Germinal center (tissue), 1 donor: ENCODE results near the gene CD180.

ENCODE experiments used
- DNase-seq: peaks from one replicate; pipeline ENCODE4 v3.0.0; 2012; ENCODE audit warnings: mixed read lengths, low spot score

CD180 gene

GRCh38 chr5:67196537-67197059, at the start of gene CD180:
CD180 (minus strand) TSS chr5:67196799; CDS start chr5:67196641, 158 bp downstream.
- peak; percentile 32 for DNase-seq

- DNase-seq: peak; percentile 27
These were observed 49.5 kb upstream of the CD180 start for GRCh38 chr5:67246108-67246507.

GRCh38 chr5:67245259-67245846, 48.8 kb upstream of the CD180 start:
- DNase-seq: no peak

GRCh38 chr5:67244345-67244793, 47.8 kb upstream of the CD180 start:
- no peak for DNase-seq

GRCh38 chr5:67243944-67244343, 47.3 kb upstream of the CD180 start:
- no peak for DNase-seq

GRCh38 chr5:67243349-67243748, 46.8 kb upstream of the CD180 start:
- DNase-seq: no peak

- no peak for DNase-seq
These were observed 44.7 kb upstream of the CD180 start for GRCh38 chr5:67241326-67241725.

GRCh38 chr5:67240846-67241245, 44.2 kb upstream of the CD180 start:
- no peak for DNase-seq

- DNase-seq: no peak
These were observed 43.5 kb upstream of the CD180 start for GRCh38 chr5:67240065-67240464.

- DNase-seq: no peak
These were observed 41.6 kb upstream of the CD180 start for GRCh38 chr5:67238191-67238590.

GRCh38 chr5:67235399-67236110, 39.0 kb upstream of the CD180 start:
- no peak for DNase-seq

- DNase-seq: no peak
These were observed 38.1 kb upstream of the CD180 start for GRCh38 chr5:67234671-67235176.

GRCh38 chr5:67233075-67233474, 36.5 kb upstream of the CD180 start:
- DNase-seq: no peak

GRCh38 chr5:67223211-67223610, 26.6 kb upstream of the CD180 start:
- no peak for DNase-seq

- no peak for DNase-seq
These were observed 25.8 kb upstream of the CD180 start for GRCh38 chr5:67222243-67223025.

GRCh38 chr5:67221487-67222242, 25.1 kb upstream of the CD180 start:
- peak; percentile 36 for DNase-seq

- no peak for DNase-seq
These were observed 20.0 kb upstream of the CD180 start for GRCh38 chr5:67216564-67216963.

- DNase-seq: peak; percentile 76
These were observed 19.2 kb upstream of the CD180 start for GRCh38 chr5:67215519-67216471.

- DNase-seq: no peak
These were observed 18.3 kb upstream of the CD180 start for GRCh38 chr5:67214707-67215447.

GRCh38 chr5:67214036-67214435, 17.4 kb upstream of the CD180 start:
- DNase-seq: no peak
